Progenitor cell of endocrine pancreas (in vitro differentiated cells): ENCODE results near the gene IL16. TPM values are rescaled to one million over a fixed set of nuclear protein-coding genes. Genes with fewer than 3 reads are reported as not detected.
"Not testable (repeated sequence)": the region's sequence is repeated elsewhere in the genome, so short reads cannot be mapped to it uniquely, and the experiment has no call there.

Experiments used
- DNase-seq: peaks from one replicate; pipeline ENCODE4 v3.0.0; 2021; ENCODE audit warnings: low spot score; ENCODE audit not compliant: unreplicated experiment
- H3K27ac Mint-ChIP-seq: 2 replicates; pipeline ENCODE4 v1.8.0; 2021; ENCODE audit warnings: mild to moderate bottlenecking, moderate library complexity, mixed read lengths
- H3K27me3 Mint-ChIP-seq: 2 replicates; pipeline ENCODE4 v1.8.0; 2021; ENCODE audit warnings: mixed read lengths
- H3K36me3 Mint-ChIP-seq: 2 replicates; pipeline ENCODE4 v1.8.0; 2022; ENCODE audit warnings: mixed read lengths; ENCODE audit not compliant: insufficient read depth
- H3K4me1 Mint-ChIP-seq: 2 replicates; pipeline ENCODE4 v1.8.0; 2021; ENCODE audit warnings: low read depth, mixed read lengths
- H3K4me3 Mint-ChIP-seq: 2 replicates; pipeline ENCODE4 v1.8.0; 2021; ENCODE audit warnings: low read depth, mild to moderate bottlenecking, moderate library complexity, mixed read lengths
- H3K9me3 Mint-ChIP-seq: 2 replicates; pipeline ENCODE4 v1.8.0; 2021; ENCODE audit warnings: low read depth, mixed read lengths
- CTCF ChIP-seq: fragments of 200-600 bp; sonication (generic); IDR thresholded peaks from one replicate; pipeline ENCODE4 v1.5.0; 2021; ENCODE audit warnings: antibody characterized with exemption, mild to moderate bottlenecking; ENCODE audit not compliant: unreplicated experiment
- total RNA-seq: library from RNA; stranded (reverse); gene quantifications from 2 replicates; pipeline ENCODE4 v1.2.1, GENCODE V29; 2021

IL16 gene
- total RNA-seq, 1 donor from 2014 or later, result 0.38 TPM

GRCh38 chr15:81206018-81206417 lies 9.3 kb downstream of the IL16 start:
- Mint-ChIP-seq H3K36me3 (no peaks in the 10 kb centered on the region), H3K27ac (no peak overlapping the region), H3K9me3 (peaks cover 13% of the 10 kb centered on the region), H3K4me1 (no peaks in the 10 kb centered on the region), H3K4me3 (no peak overlapping the region), H3K27me3 (peaks cover 6% of the 10 kb centered on the region)
- no peak for TF ChIP-seq CTCF
- no peak for DNase-seq

GRCh38 chr15:81207987-81208386 lies 11.3 kb downstream of the IL16 start:
- not testable (repeated sequence) for H3K36me3 Mint-ChIP-seq, H3K4me3 Mint-ChIP-seq, DNase-seq, H3K27ac Mint-ChIP-seq, H3K27me3 Mint-ChIP-seq, H3K4me1 Mint-ChIP-seq
- H3K9me3 Mint-ChIP-seq, result peaks cover 13% of the 10 kb centered on the region

- peaks cover 17% of the 10 kb centered on the region for H3K9me3 Mint-ChIP-seq
- H3K4me3 Mint-ChIP-seq, result no peak overlapping the region
- H3K4me1 Mint-ChIP-seq, result no peaks in the 10 kb centered on the region
- no peak overlapping the region for H3K27ac Mint-ChIP-seq
- H3K27me3 Mint-ChIP-seq, result peaks cover 6% of the 10 kb centered on the region
- H3K36me3 Mint-ChIP-seq, result no peaks in the 10 kb centered on the region
- DNase-seq, result no peak
- TF ChIP-seq CTCF, result no peak
Observed at GRCh38 chr15:81209635-81210034, 13.0 kb downstream of the IL16 start.

- Mint-ChIP-seq H3K36me3 (no peaks in the 10 kb centered on the region), H3K27me3 (peaks cover 6% of the 10 kb centered on the region), H3K4me3 (no peak overlapping the region), H3K4me1 (no peaks in the 10 kb centered on the region), H3K9me3 (peaks cover 17% of the 10 kb centered on the region), H3K27ac (no peak overlapping the region)
- TF ChIP-seq CTCF, result no peak
- no peak for DNase-seq
Observed at GRCh38 chr15:81211376-81211775, 14.7 kb downstream of the IL16 start.

- Mint-ChIP-seq H3K4me3 (no peak overlapping the region), H3K4me1 (no peaks in the 10 kb centered on the region), H3K27me3 (peaks cover 6% of the 10 kb centered on the region), H3K27ac (no peak overlapping the region), H3K9me3 (peaks cover 8% of the 10 kb centered on the region), H3K36me3 (no peaks in the 10 kb centered on the region)
- TF ChIP-seq CTCF, result no peak
- DNase-seq, result no peak
Observed at GRCh38 chr15:81213982-81214381, 17.3 kb downstream of the IL16 start.

- no peak for DNase-seq
- H3K27ac Mint-ChIP-seq, result no peak overlapping the region
- no peaks in the 10 kb centered on the region for H3K36me3 Mint-ChIP-seq
- H3K27me3 Mint-ChIP-seq, result peaks cover 4% of the 10 kb centered on the region
- H3K4me1 Mint-ChIP-seq, result no peaks in the 10 kb centered on the region
- TF ChIP-seq CTCF, result no peak
- no peak overlapping the region for H3K4me3 Mint-ChIP-seq
- H3K9me3 Mint-ChIP-seq, result peaks cover 3% of the 10 kb centered on the region
Observed at GRCh38 chr15:81215531-81215930, 18.9 kb downstream of the IL16 start.
